Superior temporal gyrus (tissue), 1 donor: ENCODE results near the gene GC.
"Not testable (repeated sequence)": the region's sequence is repeated elsewhere in the genome, so short reads cannot be mapped to it uniquely, and the experiment has no call there.

Experiments
- DNase-seq: peaks from one replicate; pipeline ENCODE4 v3.0.0-alpha.2; 2016; ENCODE audit errors: extremely low spot score

GC gene

DNA sequence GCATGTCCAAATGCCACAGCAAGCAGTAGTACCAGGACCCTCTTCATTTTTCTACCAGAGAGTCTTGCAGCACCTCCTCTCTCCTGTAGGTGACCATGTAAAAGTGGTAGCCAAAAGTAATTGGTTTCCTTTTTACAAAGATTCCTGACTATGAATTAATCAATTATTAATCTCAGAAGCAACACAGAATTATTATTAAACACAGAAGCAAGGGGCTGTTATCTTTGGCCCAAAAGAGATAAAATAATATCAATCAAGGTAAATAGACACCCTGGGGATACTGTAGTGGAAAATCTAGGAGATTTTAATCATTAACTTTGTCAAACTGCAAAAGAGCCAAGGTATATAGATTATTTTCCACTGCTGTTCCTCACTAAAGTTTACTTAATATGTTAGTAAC is at the start of gene GC:
TSS of gene GC (minus strand) at position 108 of the 400 bp plus-strand sequence. CDS start at position 47, 61 bp downstream.
- no peak for DNase-seq

GRCh38 chr4:71833232-71833900 is 49.5 kb upstream of the GC start:
- no peak for DNase-seq

DNA sequence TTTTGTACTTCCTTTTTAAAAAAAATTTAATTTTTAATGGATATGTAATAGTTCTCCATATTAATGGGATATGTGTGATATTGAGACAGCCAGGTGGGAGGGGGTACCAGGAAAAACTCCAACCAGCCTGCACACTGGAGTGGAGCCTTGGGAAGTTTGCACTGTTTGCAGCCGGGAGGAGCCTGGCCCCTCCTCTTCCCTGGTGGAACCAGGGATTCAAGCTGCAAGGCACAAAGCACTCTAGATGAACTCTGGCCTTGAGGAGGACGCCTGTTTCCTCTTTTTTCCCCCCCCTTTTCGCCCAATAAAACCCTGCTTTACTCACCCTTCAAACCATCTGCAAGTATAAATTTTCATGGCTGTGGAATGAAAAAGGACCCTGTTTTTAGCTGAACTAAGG is 48.2 kb upstream of the GC start:
- DNase-seq: no peak

DNA sequence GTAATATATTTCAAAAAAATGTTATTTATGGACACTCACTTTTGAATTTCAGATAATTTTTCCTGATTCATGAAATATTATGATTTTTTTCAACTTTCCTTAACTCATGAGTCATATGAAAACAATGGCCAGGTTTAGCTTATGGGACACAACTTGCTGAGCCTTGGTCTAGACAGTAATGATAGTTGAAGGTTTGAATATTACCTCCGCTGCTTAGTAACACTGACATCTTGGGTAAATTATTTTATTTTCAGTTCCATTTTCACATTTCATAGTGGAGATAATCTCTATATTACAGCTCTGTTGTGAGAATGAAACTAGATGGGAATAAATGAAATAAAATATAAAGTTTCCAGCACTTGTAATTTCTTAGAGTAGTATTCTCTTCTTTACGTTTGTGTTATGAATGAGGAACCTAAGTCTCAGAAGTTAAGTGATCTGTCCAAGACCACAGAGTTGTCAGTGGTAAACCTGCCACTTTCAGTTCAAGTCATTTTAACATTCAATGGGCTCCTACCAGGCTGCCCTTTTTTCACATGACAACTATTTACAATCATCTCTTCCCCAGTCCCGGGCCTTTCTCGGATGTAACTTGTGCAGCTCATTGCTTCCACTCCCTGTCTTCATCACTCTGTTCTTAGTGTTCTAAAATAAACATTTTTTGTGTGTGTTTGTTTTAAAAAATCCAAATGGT is 46.8 kb upstream of the GC start:
- DNase-seq: no peak

- no peak for DNase-seq
Observed at GRCh38 chr4:71828470-71828869, 44.6 kb upstream of the GC start.

- no peak for DNase-seq
Observed at GRCh38 chr4:71827826-71828225, 43.9 kb upstream of the GC start.

DNA sequence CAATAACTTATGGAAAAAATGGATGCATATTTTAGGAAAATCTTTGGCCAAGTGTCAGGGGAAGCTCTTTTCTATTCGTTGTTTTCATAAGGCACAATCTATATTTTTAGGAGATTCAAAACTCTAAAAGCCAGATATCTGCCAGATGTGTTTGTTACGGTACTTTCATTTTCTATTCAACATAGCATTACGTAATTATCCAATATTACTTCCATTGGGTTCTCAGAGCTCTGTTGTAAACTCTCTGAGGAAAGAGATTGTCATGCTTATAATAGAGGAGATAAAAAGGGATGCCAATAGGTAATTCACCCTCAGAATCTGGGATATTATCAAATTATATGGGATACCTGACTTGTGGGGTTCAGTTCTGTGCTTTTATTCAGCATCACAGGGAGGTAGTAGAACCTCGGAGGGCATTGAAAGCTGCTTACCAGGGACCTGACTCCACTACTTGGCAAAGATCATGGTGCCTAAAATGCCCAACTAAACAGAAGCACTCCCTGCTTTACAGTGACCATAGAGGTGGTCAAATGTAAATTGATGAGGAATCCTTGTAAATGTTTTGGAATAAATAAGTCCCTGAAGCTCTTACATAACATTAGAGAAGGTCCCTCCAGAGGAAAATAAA is 32.9 kb upstream of the GC start:
- DNase-seq: no peak

DNA sequence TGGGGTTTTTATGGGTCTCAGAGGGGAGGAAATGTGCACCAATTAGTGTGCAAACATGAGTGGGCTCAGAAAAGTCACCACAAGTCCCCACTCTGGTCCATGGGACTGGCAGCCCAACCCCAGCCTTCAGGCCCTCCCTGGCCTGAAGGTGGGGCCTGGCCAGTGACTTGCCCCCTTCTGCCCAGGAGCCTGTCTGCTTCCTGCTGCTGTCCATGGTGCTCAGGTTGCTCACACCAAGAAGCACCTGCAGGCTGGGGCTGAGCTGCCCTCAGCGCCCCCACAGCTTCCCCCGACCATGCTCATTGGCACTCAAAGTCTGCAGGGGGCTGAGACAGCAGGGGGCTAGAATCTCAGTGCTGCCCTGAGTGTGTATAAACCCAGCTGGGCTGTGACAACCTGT is 30.6 kb upstream of the GC start:
- no peak for DNase-seq

DNA sequence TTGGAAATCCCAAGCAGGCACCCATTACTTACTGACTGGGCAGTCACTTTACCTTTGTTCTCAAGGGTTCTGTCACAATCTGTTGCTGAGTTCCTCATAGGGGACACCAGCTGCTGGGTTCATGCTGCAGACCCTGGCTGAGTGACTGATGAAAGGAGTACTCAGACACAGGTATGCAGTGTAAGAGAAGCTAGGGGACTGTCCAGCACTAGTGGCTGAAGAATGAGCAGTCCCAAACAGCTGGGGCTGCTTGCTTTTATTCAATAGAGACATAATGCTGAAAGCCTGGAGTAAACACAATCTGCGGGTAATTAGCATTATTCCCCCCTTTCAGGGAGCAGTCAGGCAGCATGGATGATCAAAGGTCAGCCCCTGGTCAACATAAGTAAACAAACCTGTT is 25.9 kb upstream of the GC start:
- not testable (repeated sequence) for DNase-seq

- DNase-seq: no peak
Observed at GRCh38 chr4:71807469-71807868, 23.6 kb upstream of the GC start.

DNA sequence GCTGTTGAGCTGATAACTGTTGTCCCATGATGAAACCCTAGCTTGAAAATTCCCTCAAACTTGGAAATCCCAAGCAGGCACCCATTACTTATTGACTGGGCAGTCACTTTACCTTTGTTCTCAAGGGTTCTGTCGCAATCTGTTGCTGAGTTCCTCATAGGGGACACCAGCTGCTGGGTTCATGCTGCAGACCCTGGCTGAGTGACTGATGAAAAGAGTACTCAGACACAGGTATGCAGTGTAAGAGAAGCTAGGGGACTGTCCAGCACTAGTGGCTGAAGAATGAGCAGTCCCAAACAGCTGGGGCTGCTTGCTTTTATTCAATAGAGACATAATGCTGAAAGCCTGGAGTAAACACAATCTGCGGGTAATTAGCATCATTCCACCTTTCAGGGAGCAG is 21.4 kb upstream of the GC start:
- not testable (repeated sequence) for DNase-seq

DNA sequence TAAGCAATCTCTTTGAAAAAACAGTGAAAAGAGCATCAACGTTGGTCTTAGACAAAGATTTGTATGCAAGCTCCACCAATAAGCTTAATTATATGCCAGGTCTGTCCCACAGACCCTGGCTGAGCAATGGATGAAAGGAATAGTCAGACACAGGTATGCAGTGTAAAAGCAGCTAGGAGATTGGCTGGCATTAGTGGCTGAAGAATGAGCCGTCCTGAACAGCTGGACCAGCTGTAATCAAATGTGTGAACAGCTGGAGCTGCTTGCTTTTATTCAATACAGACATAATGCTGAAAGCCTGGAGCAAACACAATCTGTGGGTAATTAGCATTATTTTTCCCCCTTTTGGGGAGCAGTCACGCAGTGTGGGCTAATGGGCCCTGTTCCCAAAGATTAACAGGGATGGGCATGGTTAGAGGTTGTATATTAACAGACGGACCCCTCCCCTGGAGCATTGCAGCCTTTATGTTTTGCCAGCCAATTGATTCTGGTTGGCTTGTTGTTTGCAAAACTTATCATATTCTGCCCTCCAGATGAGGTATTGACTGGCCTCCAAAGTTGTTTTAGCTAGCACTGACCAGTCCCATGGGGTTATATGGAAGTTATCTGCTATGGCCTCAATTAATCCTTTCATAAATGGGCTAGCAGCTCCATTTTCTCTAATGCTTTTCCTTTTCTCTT is 20.3 kb upstream of the GC start:
- DNase-seq: not testable (repeated sequence)

DNA sequence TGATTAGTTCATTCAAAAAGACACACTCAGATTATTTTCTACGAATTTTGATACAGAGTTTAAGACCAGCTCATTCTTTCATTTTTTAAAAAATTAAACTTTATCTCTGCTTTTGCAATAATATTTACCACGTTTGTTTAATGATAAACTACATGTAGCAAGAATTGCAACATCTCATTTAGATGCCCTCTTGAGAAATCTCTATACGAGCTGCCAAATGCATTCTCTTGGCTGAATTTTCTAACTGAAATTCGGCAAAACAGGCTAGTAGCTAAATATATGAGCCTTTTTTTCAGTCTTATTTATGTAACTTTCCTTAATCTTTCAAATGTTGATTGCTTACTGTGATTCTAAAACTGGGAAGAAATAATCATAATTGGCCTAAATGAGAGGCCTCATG is 2.1 kb upstream of the GC start:
- no peak for DNase-seq

- DNase-seq: no peak
Observed at GRCh38 chr4:71784569-71785197, 804 bp upstream of the GC start.

GRCh38 chr4:71777891-71778290 is 6.0 kb downstream of the GC start:
- no peak for DNase-seq

DNA sequence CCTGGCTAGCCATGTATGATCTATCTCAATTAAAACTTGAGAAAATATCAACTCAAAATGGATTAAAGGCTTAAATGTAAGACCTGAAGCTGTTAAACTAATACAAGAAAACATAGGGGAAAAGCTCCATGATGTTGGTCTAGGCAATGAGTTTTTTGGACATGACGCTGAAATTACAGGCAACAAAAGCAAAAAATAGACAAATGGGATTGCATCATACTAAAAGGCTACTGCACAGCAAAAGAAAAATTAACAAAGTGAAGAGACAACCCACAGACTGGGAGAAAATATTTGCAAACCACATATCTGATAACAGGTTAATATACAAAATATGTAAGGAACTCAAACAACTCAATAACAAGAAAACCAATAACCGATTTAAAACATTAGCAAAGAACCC is 8.4 kb downstream of the GC start:
- DNase-seq: no peak

DNA sequence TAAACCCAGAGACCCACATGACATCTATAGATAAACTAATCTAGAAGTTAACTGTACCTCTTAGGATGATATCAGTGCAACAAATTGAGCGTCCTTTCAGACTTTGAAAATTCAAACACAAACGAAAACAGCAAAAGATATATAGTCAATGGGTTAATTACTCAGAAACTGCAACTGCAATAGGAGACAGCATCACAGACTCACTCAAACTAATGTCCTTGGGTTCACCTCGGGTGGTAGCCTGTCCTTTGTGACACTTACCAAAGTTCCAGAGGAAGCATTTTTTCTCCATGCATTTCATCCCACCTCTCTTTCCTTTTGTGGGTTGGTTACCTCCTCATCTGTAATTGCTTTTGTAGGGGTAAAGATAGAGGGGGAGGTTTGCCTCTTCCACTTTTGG is 9.7 kb downstream of the GC start:
- DNase-seq: no peak

- no peak for DNase-seq
Observed at GRCh38 chr4:71773004-71773403, 10.9 kb downstream of the GC start.

DNA sequence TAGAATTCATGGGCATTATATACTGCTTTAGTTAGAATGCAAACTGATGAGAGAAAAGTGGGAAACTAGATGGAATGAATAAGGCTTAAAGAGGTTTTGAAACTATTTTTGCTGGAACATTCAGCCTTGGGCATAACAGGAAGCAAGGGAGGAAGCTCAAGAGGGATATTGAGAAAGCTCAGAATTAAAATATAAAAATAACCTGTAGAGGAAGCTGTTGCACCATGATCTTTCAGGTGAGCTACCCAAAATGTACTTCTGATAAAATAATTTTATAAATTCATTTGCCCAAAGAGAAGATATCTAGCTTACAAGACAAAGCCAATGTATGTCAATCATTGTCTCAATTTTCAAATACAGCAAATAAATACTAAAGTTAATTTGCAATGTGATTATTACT is 11.3 kb downstream of the GC start:
- DNase-seq: no peak

DNA sequence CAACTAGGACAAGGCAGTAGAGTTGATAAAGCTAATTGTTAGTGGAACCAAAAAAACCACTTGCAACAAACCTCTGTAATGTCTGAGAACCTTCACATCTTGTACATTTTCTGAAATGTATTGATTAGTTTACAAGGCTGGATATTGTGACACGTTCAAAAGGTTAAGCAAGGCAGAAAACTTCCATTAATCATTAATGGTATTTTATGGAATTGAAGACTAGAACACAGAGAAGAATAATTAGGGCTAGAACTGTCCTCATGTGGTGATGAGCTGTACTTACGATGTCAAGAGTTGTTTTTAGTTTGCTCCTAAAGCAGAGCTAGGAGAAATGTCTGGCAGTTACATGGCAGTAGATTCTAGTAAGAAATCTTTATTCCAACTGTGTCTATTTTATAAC is 12.3 kb downstream of the GC start:
- DNase-seq: no peak

DNA sequence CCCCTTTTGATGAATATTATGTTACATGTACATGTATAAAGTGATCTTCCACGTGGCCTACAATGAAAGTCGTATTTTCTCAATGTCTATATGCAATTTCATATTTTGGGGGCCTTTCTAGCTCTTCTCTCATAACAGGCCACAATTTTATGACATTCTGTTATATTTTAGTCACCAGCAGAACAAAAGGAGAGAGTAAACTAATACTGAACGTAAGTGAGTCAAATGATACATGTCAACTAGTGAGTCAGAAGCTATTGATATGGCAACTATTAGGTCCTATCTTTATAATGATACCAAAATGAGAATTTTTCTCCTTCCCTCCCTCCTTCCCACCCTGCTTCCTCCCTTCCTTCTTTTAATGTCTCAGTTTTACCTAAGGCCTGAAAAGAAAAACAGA is 14.4 kb downstream of the GC start:
- DNase-seq: no peak

- DNase-seq: no peak
Observed at GRCh38 chr4:71768123-71768522, 15.8 kb downstream of the GC start.
